GM23338 (cell line): Measurements from ENCODE around the gene RFX6. TPM values are rescaled to one million over a fixed set of nuclear protein-coding genes. Genes with fewer than 3 reads are reported as not detected.

Source experiments
- ATAC-seq: fragments of 200-7000 bp; cut with Tn5 transposase; 3 replicates; pipeline ENCODE4 v1.9.1; 2020
- DNase-seq: peaks from one replicate; pipeline ENCODE4 v3.0.0-alpha.2; 2015; ENCODE audit warnings: low spot score
- H2AFZ ChIP-seq: fragments of 200-600 bp; sonication (generic); 2 replicates; pipeline ENCODE4 v1.8.0; 2016; ENCODE audit warnings: antibody characterized with exemption, mild to moderate bottlenecking, moderate library complexity
- H3F3A ChIP-seq: fragments of 200-600 bp; sonication (generic); replicated peaks from 2 replicates; pipeline ENCODE4 v1.8.0; 2017; ENCODE audit warnings: antibody characterized with exemption, mixed run types, low read depth
- H3K27ac ChIP-seq: fragments of 200-600 bp; sonication (generic); 2 replicates; pipeline ENCODE4 v1.6.1; 2016; ENCODE audit warnings: low read depth
- H3K27me3 ChIP-seq: fragments of 200-600 bp; sonication (generic); 2 replicates; pipeline ENCODE4 v1.8.0; 2016; ENCODE audit warnings: mild to moderate bottlenecking, mixed run types, moderate library complexity; ENCODE audit not compliant: insufficient read depth
- H3K36me3 ChIP-seq: fragments of 200-600 bp; sonication (generic); 2 replicates; pipeline ENCODE4 v1.8.0; 2016; ENCODE audit warnings: mild to moderate bottlenecking; ENCODE audit not compliant: insufficient read depth
- H3K4me1 ChIP-seq: fragments of 200-600 bp; sonication (generic); 2 replicates; pipeline ENCODE4 v1.8.0; 2016; ENCODE audit warnings: mild to moderate bottlenecking, moderate library complexity; ENCODE audit not compliant: insufficient read depth
- H3K4me2 ChIP-seq: fragments of 200-600 bp; sonication (generic); 2 replicates; pipeline ENCODE4 v1.7.1; 2017; ENCODE audit warnings: mixed run types
- H3K4me3 ChIP-seq: fragments of 200-600 bp; sonication (generic); 2 replicates; pipeline ENCODE4 v1.6.1; 2016; ENCODE audit warnings: mixed run types
- H3K79me2 ChIP-seq: fragments of 200-600 bp; sonication (generic); replicated peaks from 2 replicates; pipeline ENCODE4 v1.8.0; 2017; ENCODE audit warnings: mild to moderate bottlenecking; ENCODE audit not compliant: insufficient read depth
- H3K9me2 ChIP-seq: fragments of 200-600 bp; sonication (generic); 2 replicates; pipeline ENCODE4 v1.8.0; 2017; ENCODE audit not compliant: insufficient read depth
- H4K20me1 ChIP-seq: fragments of 200-600 bp; sonication (generic); replicated peaks from 2 replicates; pipeline ENCODE4 v1.8.0; 2017; ENCODE audit warnings: mild to moderate bottlenecking; ENCODE audit not compliant: insufficient read depth
- H3K27ac Mint-ChIP-seq: 2 replicates; pipeline ENCODE4 v1.8.0; 2020; ENCODE audit warnings: inconsistent platforms, mild to moderate bottlenecking, moderate library complexity, mixed read lengths
- H3K27me3 Mint-ChIP-seq: 3 replicates; pipeline ENCODE4 v1.8.0; 2022; ENCODE audit warnings: low read depth, mild to moderate bottlenecking, moderate library complexity, mixed read lengths, inconsistent platforms; ENCODE audit not compliant: insufficient read depth, poor library complexity
- H3K36me3 Mint-ChIP-seq: 3 replicates; pipeline ENCODE4 v1.8.0; 2021; ENCODE audit warnings: low read depth, mild to moderate bottlenecking, inconsistent platforms, moderate library complexity, mixed read lengths
- H3K4me1 Mint-ChIP-seq: 3 replicates; pipeline ENCODE4 v1.8.0; 2020; ENCODE audit warnings: mild to moderate bottlenecking, inconsistent platforms, mixed read lengths
- H3K4me3 Mint-ChIP-seq: 3 replicates; pipeline ENCODE4 v1.8.0; 2021; ENCODE audit warnings: moderate library complexity, mild to moderate bottlenecking, inconsistent platforms, mixed read lengths
- H3K9me3 Mint-ChIP-seq: 3 replicates; pipeline ENCODE4 v1.8.0; 2020; ENCODE audit warnings: moderate library complexity, mild to moderate bottlenecking, inconsistent platforms, mixed read lengths
- CREB1 ChIP-seq: fragments of 250-450 bp; sonication (Bioruptor Pico); IDR thresholded peaks from 2 replicates; pipeline ENCODE4 v1.5.0; 2020; ENCODE audit warnings: low read depth, mild to moderate bottlenecking, moderate library complexity
- EZH2 ChIP-seq: fragments of 200-600 bp; sonication (generic); IDR thresholded peaks from one replicate; pipeline ENCODE4 v1.8.0; 2017; ENCODE audit warnings: antibody characterized with exemption, mild to moderate bottlenecking, low read depth; ENCODE audit not compliant: unreplicated experiment
- NANOG ChIP-seq: IDR thresholded peaks from 2 replicates; pipeline ENCODE4 v1.6.1; 2016; ENCODE audit warnings: antibody characterized with exemption, borderline replicate concordance
- POLR2AphosphoS5 ChIP-seq: IDR thresholded peaks from 2 replicates; pipeline ENCODE4 v1.6.1; 2016; ENCODE audit warnings: antibody characterized with exemption, low read depth
- STAT1 ChIP-seq: IDR thresholded peaks from one replicate; pipeline ENCODE4 v1.6.1; 2016; ENCODE audit warnings: antibody characterized with exemption; ENCODE audit not compliant: unreplicated experiment
- polyA plus RNA-seq: library from polyadenylated mRNA; unstranded; fragments of >200 nt; fragmentation: Nextera tagmentation; extraction: Ambion mirVana; gene quantifications from 2 replicates; pipeline ENCODE4 v1.2.1, GENCODE V29; 2016
- total RNA-seq: library from RNA; depleted of rRNA; stranded (reverse); fragments of >200 nt; shearing (Covaris generic); gene quantifications from 2 replicates; pipeline ENCODE4 v1.2.3, GENCODE V29; 2014
- TF ChIP-seq, protein P1 (sequence below): fragments of 250-450 bp; sonication (Bioruptor Pico); IDR thresholded peaks from 2 replicates; pipeline ENCODE4 v1.5.0; 2020; ENCODE audit warnings: mild to moderate bottlenecking, moderate library complexity
- TF ChIP-seq, protein P2 (sequence below), 2 experiments: fragments of 200-600 bp in 1 of 2; sonication (generic) in 1 of 2; conservative IDR thresholded peaks; 2 replicates each; pipeline versions ENCODE4 v1.5.1 to v1.6.1; 2016 to 2017; ENCODE audit warnings: antibody characterized with exemption in 2 of 2, low read depth in 2 of 2, mild to moderate bottlenecking in 2 of 2, moderate library complexity in 1 of 2

The RFX6 gene
- total and polyA plus RNA-seq, 2 experiments from 2014 or later: 0.35 TPM; not detected in 1

DNA sequence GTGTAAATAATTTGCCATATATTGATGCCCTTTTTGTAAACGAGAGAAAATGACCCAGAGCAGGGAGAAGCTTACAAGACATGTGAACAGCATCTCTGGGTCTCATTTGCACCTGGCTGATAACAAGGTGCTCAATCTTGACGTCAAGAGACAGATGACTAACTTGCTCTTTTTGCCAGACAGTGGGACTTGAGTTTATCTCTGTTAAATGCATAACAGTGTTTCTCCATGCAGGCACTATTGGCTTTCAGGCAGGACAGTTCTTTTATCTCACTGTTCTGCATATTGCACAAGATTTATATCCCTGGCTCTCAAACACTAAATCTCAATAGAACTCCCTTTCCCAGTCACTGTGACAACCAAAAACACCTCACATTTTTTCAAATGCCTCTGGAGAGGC lies 56.4 kb downstream of the RFX6 start:
- Mint-ChIP-seq H3K36me3 (no peaks in the 10 kb centered on the region), H3K27ac (no peak overlapping the region), H3K9me3 (no peaks in the 10 kb centered on the region), H3K4me1 (peaks cover 8% of the 10 kb centered on the region), H3K27me3 (no peaks in the 10 kb centered on the region), H3K4me3 (no peak overlapping the region)
- H3K4me1 ChIP-seq: peaks cover 3% of the 10 kb centered on the region; the same call in 1 of the 2 replicates
- H2AFZ ChIP-seq: no peak overlapping the region
- TF ChIP-seq CREB1 (CRISPR knock-in tag) (no peak), EZH2 (no peak), NANOG (no peak), STAT1 (no peak), POLR2AphosphoS5 (no peak)
- TF ChIP-seq, protein P1, sequence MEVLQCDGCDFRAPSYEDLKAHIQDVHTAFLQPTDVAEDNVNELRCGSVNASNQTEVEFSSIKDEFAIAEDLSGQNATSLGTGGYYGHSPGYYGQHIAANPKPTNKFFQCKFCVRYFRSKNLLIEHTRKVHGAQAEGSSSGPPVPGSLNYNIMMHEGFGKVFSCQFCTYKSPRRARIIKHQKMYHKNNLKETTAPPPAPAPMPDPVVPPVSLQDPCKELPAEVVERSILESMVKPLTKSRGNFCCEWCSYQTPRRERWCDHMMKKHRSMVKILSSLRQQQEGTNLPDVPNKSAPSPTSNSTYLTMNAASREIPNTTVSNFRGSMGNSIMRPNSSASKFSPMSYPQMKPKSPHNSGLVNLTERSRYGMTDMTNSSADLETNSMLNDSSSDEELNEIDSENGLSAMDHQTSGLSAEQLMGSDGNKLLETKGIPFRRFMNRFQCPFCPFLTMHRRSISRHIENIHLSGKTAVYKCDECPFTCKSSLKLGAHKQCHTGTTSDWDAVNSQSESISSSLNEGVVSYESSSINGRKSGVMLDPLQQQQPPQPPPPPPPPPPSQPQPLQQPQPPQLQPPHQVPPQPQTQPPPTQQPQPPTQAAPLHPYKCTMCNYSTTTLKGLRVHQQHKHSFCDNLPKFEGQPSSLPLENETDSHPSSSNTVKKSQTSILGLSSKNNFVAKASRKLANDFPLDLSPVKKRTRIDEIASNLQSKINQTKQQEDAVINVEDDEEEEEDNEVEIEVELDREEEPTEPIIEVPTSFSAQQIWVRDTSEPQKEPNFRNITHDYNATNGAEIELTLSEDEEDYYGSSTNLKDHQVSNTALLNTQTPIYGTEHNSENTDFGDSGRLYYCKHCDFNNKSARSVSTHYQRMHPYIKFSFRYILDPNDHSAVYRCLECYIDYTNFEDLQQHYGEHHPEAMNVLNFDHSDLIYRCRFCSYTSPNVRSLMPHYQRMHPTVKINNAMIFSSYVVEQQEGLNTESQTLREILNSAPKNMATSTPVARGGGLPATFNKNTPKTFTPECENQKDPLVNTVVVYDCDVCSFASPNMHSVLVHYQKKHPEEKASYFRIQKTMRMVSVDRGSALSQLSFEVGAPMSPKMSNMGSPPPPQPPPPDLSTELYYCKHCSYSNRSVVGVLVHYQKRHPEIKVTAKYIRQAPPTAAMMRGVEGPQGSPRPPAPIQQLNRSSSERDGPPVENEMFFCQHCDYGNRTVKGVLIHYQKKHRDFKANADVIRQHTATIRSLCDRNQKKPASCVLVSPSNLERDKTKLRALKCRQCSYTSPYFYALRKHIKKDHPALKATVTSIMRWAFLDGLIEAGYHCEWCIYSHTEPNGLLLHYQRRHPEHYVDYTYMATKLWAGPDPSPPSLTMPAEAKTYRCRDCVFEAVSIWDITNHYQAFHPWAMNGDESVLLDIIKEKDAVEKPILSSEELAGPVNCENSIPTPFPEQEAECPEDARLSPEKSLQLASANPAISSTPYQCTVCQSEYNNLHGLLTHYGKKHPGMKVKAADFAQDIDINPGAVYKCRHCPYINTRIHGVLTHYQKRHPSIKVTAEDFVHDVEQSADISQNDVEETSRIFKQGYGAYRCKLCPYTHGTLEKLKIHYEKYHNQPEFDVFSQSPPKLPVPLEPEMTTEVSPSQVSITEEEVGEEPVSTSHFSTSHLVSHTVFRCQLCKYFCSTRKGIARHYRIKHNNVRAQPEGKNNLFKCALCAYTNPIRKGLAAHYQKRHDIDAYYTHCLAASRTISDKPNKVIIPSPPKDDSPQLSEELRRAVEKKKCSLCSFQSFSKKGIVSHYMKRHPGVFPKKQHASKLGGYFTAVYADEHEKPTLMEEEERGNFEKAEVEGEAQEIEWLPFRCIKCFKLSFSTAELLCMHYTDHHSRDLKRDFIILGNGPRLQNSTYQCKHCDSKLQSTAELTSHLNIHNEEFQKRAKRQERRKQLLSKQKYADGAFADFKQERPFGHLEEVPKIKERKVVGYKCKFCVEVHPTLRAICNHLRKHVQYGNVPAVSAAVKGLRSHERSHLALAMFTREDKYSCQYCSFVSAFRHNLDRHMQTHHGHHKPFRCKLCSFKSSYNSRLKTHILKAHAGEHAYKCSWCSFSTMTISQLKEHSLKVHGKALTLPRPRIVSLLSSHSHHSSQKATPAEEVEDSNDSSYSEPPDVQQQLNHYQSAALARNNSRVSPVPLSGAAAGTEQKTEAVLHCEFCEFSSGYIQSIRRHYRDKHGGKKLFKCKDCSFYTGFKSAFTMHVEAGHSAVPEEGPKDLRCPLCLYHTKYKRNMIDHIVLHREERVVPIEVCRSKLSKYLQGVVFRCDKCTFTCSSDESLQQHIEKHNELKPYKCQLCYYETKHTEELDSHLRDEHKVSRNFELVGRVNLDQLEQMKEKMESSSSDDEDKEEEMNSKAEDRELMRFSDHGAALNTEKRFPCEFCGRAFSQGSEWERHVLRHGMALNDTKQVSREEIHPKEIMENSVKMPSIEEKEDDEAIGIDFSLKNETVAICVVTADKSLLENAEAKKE (CRISPR knock-in tag): no peak
- TF ChIP-seq, protein P2, sequence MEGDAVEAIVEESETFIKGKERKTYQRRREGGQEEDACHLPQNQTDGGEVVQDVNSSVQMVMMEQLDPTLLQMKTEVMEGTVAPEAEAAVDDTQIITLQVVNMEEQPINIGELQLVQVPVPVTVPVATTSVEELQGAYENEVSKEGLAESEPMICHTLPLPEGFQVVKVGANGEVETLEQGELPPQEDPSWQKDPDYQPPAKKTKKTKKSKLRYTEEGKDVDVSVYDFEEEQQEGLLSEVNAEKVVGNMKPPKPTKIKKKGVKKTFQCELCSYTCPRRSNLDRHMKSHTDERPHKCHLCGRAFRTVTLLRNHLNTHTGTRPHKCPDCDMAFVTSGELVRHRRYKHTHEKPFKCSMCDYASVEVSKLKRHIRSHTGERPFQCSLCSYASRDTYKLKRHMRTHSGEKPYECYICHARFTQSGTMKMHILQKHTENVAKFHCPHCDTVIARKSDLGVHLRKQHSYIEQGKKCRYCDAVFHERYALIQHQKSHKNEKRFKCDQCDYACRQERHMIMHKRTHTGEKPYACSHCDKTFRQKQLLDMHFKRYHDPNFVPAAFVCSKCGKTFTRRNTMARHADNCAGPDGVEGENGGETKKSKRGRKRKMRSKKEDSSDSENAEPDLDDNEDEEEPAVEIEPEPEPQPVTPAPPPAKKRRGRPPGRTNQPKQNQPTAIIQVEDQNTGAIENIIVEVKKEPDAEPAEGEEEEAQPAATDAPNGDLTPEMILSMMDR (conservative IDR thresholded peaks at IDR 0.05; ENCODE audit: low read depth in 2 of 2): no peak
- ATAC-seq: no peak
- no peaks in the 10 kb centered on the region for H3K79me2 ChIP-seq
- H3K36me3 ChIP-seq: no peaks in the 10 kb centered on the region
- H3F3A ChIP-seq: no peaks in the 10 kb centered on the region
- no peaks in the 10 kb centered on the region for H3K9me2 ChIP-seq
- no peaks in the 10 kb centered on the region for H3K27me3 ChIP-seq
- no peak overlapping the region for H3K4me3 ChIP-seq
- no peaks in the 10 kb centered on the region for H4K20me1 ChIP-seq
- H3K27ac ChIP-seq: no peak overlapping the region
- no peak overlapping the region for H3K4me2 ChIP-seq
- DNase-seq: no peak
